ENCODE data around the gene ZNF573.

DNA sequence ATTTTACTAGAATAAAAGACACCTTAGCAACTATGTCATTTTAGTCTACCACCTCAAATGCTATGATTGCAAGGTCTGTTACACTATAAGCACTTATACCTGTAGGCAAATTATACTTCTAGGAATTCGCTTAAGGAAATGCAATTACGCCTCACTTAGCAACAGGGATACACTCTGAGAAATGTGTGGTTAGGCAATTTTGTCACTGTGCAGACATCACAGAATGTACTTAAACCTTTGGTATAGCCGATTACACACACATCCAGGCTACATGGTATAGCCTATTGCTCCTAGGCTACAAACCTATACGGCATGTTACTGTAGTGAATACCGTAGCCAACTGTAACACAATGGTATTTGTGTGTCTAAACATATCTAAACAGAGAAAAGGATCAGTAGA is 30.0 kb upstream of the ZNF573 start:
- TF ChIP-seq CTCF (IDR thresholded peaks at IDR 0.05): no peak
- no peak for TF ChIP-seq POLR2A (IDR thresholded peaks at IDR 0.05)

Data from adrenal gland (tissue), 5 donors.